NCI-H187 treated with DMSO at 0.1 percent for 48 hours (cell line): ENCODE measurements around the gene PRAME.
"Not testable (repeated sequence)": the region's sequence is repeated elsewhere in the genome, so short reads cannot be mapped to it uniquely, and the experiment has no call there.

Source experiments
- DNase-seq: peaks from one replicate; lab custom pipeline; 2025; lab: John Stamatoyannopoulos, UW

The PRAME gene

DNA sequence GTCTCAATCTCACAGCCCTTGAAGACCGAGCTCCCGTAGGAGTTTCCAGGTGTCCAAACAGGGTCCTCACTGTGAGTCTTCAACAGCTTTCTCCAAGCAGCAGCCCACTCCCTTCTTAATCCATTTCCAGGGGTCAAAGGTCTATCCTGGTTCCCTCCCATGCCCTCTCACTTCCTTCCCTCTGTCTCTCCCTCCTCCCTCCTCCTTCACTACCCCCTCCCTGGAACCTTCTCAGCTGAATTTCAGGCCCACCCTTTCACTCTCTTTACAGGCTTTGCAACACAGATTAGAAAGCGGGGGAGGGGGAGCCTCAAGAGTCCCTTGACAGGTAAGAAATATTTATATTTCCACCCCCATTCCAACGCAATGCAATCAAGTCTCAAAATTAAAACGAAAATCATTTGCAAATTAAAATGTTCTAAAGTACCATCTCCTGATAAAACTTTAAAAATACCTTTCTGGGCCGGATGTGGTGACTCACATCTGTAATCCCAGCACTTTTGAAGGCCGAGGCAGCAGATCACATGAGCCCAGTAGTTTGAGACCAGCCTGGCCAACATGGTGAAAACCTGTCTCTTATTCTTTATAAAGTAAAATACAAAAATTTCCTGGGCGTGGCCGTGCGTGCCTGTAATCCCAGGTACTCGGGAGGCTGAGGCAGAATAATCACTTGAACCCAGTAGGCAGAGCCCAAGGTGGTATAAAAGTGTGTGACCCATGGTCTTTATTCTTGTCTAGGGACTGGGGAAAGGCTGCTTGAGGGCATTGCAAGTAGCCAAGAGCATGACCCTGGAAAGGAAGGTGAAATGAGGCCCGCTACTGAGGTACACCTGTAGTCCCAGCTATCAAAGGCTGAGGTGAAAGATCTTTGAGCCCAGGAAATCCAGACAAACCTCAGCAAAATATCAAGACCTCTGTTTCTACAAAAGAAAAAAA is 38.1 kb downstream of the PRAME start:
- DNase-seq: no peak

DNA sequence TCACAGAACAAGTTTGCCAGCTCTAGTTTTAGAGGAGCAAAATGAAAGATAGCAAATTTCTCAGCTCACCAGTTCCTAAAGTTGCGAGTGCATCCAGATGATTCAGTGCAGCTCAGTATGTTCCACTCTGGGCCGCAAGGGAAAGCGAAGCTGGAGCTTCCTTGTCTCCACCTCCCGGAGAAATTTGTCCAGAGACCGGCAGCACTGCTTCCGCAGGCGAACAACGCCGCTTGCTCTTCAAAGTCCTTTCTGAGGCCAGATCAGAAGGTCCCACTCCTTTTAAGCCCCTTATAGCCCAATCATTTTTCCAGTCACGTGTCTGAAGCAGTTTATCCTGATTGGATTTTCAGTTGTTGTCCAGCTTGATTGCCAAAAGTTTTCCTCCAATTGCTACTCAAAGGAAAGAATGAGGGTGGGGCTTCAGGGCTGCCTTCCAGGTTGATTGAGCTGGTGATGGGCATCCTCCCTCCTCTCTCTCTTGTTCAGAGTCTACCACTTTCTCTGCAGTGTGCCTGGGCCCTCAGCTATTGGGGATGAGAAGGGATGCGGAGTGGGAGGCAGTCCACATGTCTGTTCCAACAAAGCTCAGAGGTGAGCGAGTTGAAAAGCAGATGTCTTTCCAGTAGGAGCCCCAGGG is 38.9 kb downstream of the PRAME start, which contains the start of gene ZNF280A:
Gene ZNF280A (minus strand): TSS at position 251 of the 637 bp plus-strand sequence. CDS start 4,640 bp downstream, outside the sequence.
- no peak for DNase-seq

DNA sequence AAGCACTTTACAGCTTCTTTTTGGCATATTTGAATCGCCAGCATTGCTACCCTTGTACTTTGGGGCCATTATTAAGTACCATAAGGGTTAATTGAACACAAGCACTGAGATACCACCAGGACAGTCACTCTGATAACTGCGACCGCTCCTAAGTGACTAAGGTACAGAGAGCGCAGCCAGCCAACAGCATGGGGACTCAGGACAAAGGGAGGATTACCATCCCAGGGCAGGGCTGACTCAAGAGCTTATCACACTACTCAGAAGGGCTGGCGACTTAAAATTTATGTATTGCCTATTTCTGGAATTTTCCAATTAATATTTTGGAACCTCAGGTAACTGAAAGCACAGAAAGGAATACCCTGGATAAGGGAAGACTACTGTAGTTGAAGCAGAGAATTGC is 39.5 kb downstream of the PRAME start:
- no peak for DNase-seq

DNA sequence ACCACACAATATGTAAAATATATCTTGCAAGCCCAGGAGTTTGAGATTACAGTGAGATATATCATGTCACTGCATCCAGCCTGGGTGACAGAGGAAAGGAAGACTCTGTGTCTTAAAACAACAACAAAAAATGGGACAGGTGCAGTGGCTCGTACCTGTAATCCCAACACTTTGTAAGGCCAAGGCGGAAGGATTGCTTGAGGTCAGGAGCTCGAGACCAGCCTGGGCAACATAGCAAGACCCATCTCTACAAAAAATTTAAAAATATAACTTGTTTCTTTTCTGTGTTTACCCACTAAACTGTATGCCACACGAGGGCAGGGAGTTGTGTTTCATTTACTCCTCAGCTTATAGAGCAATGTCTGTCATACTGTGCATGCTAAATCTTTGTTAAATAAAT is 42.1 kb downstream of the PRAME start:
- no peak for DNase-seq

DNA sequence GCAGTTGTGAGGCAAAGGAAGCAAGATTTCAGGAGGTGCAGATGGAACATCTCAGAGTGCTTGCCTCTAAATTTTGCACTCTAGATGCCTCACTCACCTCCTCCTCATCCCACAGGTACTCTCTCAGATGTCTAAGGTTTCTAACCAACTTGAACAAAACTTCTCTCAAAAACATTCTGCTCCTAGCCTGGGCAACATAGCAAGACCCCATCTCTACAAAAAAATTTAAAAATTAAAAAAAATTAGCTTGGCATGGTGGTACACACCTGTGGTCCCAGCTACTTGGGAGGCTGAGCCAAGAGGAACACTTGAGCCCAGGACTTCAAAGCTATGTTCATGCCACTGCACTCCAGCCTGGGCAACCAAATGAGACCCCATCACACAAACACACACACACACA is 43.2 kb downstream of the PRAME start:
- no peak for DNase-seq

DNA sequence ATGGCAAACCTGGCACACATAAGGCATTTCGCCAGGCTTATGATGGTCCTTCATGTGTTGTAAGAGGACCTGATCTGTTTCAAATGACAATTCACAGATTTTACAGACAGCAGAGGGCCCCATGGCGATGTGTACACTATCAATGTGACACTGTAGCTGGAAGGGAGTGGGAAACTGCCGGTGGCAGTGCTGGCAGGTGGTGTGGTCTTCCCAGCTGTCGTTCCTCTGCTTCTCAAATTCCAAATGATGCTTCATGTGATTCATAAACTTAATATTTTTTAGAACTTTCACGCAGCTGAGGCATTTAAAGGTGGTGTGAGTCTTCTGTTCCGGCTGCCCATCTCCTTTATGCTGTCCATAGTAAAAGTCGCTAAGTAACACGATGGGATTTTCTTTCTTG is 44.6 kb downstream of the PRAME start:
- not testable (repeated sequence) for DNase-seq

DNA sequence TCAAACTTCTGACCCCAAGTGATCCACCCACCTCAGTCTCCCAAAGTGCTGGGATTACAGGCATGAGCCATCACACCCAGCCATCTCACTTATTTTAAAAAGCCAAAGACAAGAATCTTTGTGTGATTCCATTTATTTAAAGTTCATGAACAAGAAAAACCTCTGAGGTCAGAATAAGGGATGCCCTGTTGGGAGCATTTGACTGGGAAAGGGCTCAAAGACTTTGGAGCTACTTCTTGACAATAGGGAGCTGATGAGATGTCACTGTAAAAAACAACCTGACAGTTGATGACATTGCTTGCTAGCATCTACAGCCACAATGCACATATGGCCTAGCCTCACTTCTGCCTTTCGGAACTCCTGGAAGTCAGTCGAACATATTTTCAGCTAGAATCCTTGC is 45.4 kb downstream of the PRAME start:
- no peak for DNase-seq

DNA sequence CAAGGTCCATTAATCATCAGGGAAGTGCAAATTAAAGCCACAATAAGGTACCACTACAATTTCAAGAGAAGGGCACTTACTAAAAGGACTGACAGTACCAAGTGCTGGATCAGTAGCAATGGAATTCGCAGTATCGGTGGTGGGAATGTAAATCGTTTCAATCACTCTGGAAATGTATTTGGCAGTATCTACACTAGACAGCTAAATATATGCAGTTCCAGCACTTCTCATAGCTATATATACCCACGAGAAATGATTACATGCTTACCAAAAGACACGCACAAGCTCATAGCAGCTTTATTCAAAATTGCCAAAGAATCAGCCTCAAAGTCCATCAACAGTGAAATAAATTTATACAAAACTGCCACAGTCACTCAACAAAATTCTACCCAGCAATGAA is 46.1 kb downstream of the PRAME start:
- DNase-seq: no peak

DNA sequence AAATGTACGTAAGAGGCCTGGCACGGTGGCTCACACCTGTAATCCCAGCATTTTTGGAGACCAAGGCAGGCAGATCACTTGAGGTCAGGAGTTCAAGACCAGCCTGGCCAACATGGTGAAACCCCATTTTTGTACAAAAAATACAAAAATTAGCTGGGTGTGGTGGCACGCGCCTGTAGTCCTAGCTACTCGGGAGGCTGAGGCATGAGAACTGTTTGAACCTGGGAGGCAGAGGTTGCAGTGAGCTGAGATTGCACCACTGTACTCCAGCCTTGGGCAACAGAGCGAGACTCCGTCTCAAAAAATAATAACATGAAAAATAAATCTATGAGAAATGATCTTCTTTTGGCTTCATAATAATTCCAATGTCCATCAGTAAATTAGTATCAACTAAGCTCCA is 48.2 kb downstream of the PRAME start:
- DNase-seq: not testable (repeated sequence)

DNA sequence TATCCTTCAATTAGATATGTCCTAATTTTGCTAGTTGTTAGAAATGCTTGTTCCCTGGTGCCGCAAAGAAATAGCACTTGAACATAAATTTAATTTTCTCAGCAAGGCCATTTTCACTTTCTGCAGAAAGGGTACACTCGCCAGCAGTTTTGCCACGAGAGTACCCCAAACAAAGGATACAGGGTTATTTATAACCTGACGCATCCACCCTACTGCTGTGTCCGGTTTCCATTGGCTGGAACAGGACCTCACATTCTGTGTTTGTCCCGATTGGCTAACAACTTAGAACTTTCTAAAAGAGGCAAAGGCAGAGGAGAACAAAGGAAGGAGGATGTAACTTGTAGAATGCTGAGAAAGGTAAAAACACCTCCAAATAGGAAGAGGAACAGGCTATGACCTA is 49.2 kb downstream of the PRAME start:
- not testable (repeated sequence) for DNase-seq

DNA sequence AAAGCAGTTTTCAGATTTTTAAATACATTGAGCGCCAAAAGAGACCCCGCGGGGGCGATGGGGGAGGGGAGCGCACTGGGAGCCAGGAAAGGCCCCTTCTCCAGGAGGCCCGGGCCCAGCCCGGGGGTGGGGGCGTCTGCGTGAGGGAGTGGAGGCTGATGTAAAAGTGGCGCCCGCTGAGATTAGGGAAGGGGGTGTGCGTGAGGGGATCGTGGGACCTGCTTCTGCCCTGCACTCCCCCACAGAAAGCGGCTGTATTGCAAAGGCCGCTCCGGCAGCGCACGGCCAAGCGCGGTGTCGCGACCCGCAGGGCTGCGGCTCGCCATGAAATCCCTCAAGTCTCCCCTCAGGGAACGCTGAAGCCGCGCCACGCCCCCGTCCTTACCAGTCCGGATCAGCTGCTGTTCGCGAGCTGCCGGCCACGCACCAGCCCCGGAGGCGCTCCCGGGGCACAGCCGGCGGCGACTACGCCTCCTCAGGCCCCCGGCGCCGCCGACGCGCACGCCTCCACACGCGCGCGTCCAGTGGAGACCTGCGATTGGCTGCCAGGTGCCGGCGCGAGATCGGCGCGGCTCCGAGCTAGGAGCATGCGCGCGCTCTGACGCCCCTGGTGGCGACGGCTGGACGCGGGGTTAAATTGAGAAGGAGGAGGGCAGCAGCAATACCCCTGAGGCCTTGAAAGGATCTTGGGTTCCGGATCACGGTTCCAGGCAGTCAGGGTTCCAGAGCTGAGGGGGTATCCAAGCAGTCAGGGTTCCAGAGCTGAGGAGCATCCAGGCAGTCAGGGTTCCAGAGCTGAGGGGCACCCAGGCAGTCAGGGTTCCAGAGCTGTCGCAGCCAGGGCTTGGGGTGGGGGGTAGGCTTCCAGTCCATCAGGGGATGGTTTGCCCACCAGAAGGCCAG is 50.5 kb downstream of the PRAME start, which contains the start of gene ZNF280B:
Gene ZNF280B (minus strand): TSS at position 469 of the 903 bp plus-strand sequence. CDS start 19,344 bp downstream, outside the sequence.
- peak; percentile 2 for DNase-seq

DNA sequence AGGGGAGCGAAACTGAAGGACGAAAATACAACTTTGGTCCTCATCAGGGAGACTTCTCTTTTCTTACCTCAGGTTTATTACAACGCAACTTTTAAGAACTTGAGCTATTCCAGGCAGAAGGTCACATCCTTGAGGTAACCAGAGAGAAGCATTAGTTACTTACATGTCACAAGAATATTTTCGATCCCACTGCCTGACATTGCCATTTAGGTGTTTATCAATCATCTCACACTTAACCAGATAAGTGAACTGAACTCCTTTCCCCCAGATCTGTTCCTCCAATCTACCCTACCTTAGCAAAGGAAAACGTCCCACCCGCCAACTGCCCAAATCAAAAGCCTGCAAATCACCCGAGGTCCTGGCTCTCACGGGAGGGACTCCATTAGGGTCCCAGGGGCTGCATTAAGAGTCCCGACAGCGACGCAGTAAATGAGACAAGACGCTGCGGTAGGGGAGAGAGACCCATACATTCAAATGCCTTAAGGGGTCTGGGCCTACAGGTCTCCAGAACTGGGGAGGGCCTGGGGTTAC is 51.3 kb downstream of the PRAME start:
- DNase-seq: no peak

DNA sequence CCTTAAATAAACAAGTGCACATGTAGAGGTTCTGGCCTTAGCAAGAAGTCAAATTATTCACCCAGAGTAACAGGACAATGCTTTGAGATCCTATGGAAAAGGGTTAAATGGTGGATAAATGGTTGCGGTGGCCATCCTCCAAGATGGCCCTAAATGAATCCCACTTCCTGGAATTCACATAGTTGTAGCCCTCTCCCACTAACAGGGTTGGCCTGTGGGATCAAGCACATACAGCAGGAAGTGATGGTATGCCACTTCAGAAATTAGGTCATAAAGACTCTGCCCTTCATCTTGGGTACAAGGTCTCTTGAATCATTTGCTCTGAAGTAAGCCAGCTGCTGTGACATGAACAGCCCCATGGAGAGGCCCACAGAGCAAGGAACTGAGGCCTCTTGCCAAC is 52.3 kb downstream of the PRAME start:
- no peak for DNase-seq

DNA sequence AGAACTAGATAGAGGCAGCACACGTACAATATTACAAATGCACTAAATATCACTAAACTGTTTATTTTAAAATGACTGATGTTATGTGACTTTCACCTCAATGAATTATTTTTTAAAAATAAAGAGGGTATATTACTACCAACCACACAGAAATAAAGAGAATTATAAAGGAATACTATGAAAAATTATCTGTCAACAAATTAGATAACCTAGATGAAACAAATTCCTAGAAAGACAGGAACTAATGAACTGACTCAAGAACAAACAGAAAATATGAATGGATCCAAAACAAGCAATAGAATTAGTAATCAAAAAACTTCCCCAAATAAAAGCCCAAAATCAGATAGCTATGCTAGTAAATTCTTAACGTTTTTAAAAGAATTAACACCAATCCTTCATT is 60.8 kb downstream of the PRAME start:
- no peak for DNase-seq
